Placental epithelial cell (primary cell): Measurements from ENCODE around the gene CAPZA2. TPM values are rescaled to one million over a fixed set of nuclear protein-coding genes. Genes with fewer than 3 reads are reported as not detected.

Experiments
- small RNA-seq: library from RNA; depleted of rRNA; stranded (forward); fragments of <200 nt; gene quantifications from one replicate; pipeline ENCODE3, GENCODE V24; 2012
- total RNA-seq: library from RNA; depleted of rRNA; stranded (reverse); fragments of >200 nt; gene quantifications from 2 replicates; pipeline ENCODE4 v1.2.3, GENCODE V29; 2012

CAPZA2 gene
- 69.5 and 97.0 TPM in 2 replicates for total RNA-seq

GRCh38 chr7:116862234-116862950 is at the start of gene CAPZA2:
TSS of gene CAPZA2 (plus strand) at chr7:116862587. CDS start at chr7:116862612, 25 bp downstream.

GRCh38 chr7:116953372-116953905 is 91.1 kb downstream of the CAPZA2 start, which contains the start of gene ST7:
TSS of gene ST7 (plus strand) at chr7:116953501. CDS start at chr7:116953541, 40 bp downstream.

Small RNA genes within 50 kb of the gene (small RNA-seq; reads per million reads assigned to genes)
- gene RF00019 (not detected), gene RF02179 (not detected), gene RF02180 (not detected), gene RF02188 (not detected), gene RNA5SP239 (not detected)

Other genes with a start within 250 kb of the CAPZA2 start
- gene MET, start 190.4 kb upstream of the CAPZA2 start, total RNA-seq: 223 and 387 TPM in 2 replicates
- gene ST7, start 90.9 kb downstream of the CAPZA2 start, total RNA-seq: 79.7 and 157 TPM in 2 replicates